Osteocyte (in vitro differentiated cells): ENCODE results near the gene GUCY1A1. TPM values are rescaled to one million over a fixed set of nuclear protein-coding genes. Genes with fewer than 3 reads are reported as not detected.
A peak's percentile ranks its signal among the peaks of the same experiment; 100 is the strongest.

ENCODE experiments used
- DNase-seq: peaks from one replicate; pipeline ENCODE4 v3.0.0; 2021; ENCODE audit warnings: mixed read lengths; ENCODE audit not compliant: unreplicated experiment; ENCODE audit errors: extremely low spot score
- H3K27ac Mint-ChIP-seq: one replicate; pipeline ENCODE4 v1.8.0; 2021; ENCODE audit warnings: mild to moderate bottlenecking, mixed read lengths; ENCODE audit not compliant: unreplicated experiment
- H3K27me3 Mint-ChIP-seq: one replicate; pipeline ENCODE4 v1.8.0; 2021; ENCODE audit warnings: mixed read lengths; ENCODE audit not compliant: unreplicated experiment
- H3K36me3 Mint-ChIP-seq: one replicate; pipeline ENCODE4 v1.8.0; 2021; ENCODE audit warnings: mixed read lengths; ENCODE audit not compliant: unreplicated experiment
- H3K4me1 Mint-ChIP-seq: one replicate; pipeline ENCODE4 v1.8.0; 2021; ENCODE audit warnings: mixed read lengths; ENCODE audit not compliant: unreplicated experiment
- H3K4me3 Mint-ChIP-seq: one replicate; pipeline ENCODE4 v1.8.0; 2021; ENCODE audit warnings: mild to moderate bottlenecking, moderate library complexity, mixed read lengths; ENCODE audit not compliant: unreplicated experiment
- H3K9me3 Mint-ChIP-seq: one replicate; pipeline ENCODE4 v1.8.0; 2021; ENCODE audit warnings: mixed read lengths; ENCODE audit not compliant: unreplicated experiment
- CTCF ChIP-seq: fragments of 200-600 bp; sonication (generic); IDR thresholded peaks from 2 replicates; pipeline ENCODE4 v1.5.0; 2021; ENCODE audit warnings: antibody characterized with exemption, mild to moderate bottlenecking, moderate library complexity
- total RNA-seq: library from RNA; stranded (reverse); gene quantifications from 2 replicates; pipeline ENCODE4 v1.2.1, GENCODE V29; 2021

Gene GUCY1A1
- total RNA-seq, 1 donor from 2014 or later: 11.5 TPM

DNA sequence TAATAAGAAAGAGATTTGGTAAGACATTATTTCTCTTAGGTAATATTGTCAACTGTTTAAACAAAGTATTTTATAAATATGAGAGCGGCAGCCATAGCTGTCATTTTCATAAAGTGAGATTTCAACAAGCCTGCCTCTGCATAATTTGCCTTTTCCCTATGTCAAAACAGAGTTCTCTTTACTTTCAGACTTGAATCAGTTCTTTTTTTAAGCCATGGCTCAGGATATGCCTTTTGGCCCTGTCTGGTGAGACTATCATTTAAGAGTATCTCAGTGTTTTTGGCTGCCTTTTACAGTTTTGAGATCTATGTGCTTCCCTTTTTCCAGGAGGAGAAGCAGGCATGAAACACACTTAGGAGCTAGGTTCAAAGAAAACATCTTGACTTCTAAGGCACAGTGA lies 7.5 kb upstream of the GUCY1A1 start:
- TF ChIP-seq CTCF: no peak
- H3K4me1 Mint-ChIP-seq: peaks cover 1% of the 10 kb centered on the region
- peaks cover 9% of the 10 kb centered on the region for H3K9me3 Mint-ChIP-seq
- H3K27ac Mint-ChIP-seq: no peak overlapping the region
- DNase-seq: no peak
- peaks cover 10% of the 10 kb centered on the region for H3K27me3 Mint-ChIP-seq
- H3K4me3 Mint-ChIP-seq: no peak overlapping the region
- no peaks in the 10 kb centered on the region for H3K36me3 Mint-ChIP-seq

DNA sequence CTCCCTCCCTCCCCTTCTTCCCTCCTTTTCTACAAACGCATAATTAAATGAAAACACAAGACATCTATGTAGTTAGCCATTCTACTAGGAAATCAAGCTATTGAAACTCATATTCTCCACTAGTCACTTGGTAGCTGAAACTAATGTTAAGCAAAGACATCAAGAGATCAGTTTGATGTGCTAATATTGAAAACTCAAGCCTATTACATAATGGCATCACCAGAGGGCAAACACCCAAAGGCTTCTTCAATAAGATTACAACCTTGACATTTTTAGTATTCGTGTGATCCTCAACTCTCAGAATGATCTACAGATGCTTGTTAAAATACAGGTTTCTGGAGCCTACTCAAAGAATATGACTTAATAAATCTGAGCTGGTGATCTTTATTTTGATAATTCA lies 6.2 kb upstream of the GUCY1A1 start:
- H3K4me3 Mint-ChIP-seq: no peak overlapping the region
- H3K27ac Mint-ChIP-seq: no peak overlapping the region
- H3K4me1 Mint-ChIP-seq: peaks cover 1% of the 10 kb centered on the region
- H3K36me3 Mint-ChIP-seq: no peaks in the 10 kb centered on the region
- H3K9me3 Mint-ChIP-seq: peaks cover 9% of the 10 kb centered on the region
- no peak for TF ChIP-seq CTCF
- no peak for DNase-seq
- peaks cover 10% of the 10 kb centered on the region for H3K27me3 Mint-ChIP-seq

GRCh38 chr4:155665054-155665453 lies 1.6 kb upstream of the GUCY1A1 start:
- H3K36me3 Mint-ChIP-seq: no peaks in the 10 kb centered on the region
- no peak for TF ChIP-seq CTCF
- peaks cover 11% of the 10 kb centered on the region for H3K27me3 Mint-ChIP-seq
- no peak overlapping the region for H3K27ac Mint-ChIP-seq
- no peak for DNase-seq
- no peak overlapping the region for H3K4me3 Mint-ChIP-seq
- H3K4me1 Mint-ChIP-seq: peaks cover 20% of the 10 kb centered on the region
- H3K9me3 Mint-ChIP-seq: no peaks in the 10 kb centered on the region

GRCh38 chr4:155667222-155667567 lies 547 bp downstream of the GUCY1A1 start:
- Mint-ChIP-seq H3K4me3 (peak overlapping the region; percentile 84), H3K27me3 (peaks cover 11% of the 10 kb centered on the region), H3K36me3 (peaks cover 2% of the 10 kb centered on the region), H3K27ac (peak overlapping the region; percentile 75), H3K9me3 (no peaks in the 10 kb centered on the region), H3K4me1 (peaks cover 20% of the 10 kb centered on the region)
- no peak for TF ChIP-seq CTCF
- DNase-seq: peak; percentile 83

DNA sequence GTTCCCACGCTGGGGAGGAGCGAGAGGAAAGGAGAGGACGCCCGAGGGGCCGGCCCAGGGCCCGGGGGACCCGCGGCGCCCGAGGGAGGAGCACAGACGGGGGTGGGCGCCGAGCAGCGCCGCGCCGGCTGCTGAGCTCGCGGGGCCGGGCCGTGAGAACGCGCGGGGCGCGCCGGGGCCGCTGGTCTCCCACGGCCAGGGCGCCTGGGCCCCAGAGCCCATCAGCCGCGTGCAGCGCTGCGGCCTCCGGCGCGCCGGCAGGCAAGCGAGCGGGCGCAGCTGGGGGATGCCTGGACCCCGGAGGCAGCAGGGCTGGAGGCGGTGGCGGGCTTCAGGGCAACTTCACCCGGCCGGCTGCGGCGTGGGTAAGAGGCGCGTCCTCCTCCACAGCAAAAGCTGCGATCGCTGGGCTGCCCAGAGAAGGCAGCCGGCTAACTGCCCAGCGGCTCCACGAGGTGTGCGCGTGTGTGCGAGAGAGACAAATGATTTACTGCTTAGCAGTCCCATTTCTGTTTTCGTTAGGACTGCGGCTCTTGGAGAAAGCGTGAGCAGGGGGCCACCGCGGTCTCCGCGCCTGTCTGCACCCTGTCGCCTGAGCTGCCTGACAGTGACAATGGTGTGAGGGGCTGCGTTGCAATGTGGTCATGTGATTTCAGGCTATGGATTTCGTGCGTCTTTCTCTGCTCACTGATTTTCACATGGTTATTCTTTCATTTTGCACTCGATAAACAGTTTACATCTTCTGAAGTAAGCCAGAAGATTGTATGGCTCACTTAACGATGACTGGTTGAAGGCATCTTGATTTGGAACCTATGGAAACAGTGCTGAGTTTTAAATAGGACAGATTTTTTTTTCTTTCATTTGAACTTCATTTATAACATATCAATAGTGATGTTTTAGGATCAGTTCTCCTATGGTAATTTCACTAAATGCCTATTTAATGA lies 1.2 kb downstream of the GUCY1A1 start:
- Mint-ChIP-seq H3K36me3 (peaks cover 2% of the 10 kb centered on the region), H3K4me1 (peaks cover 20% of the 10 kb centered on the region), H3K9me3 (no peaks in the 10 kb centered on the region), H3K4me3 (peak overlapping the region; percentile 84), H3K27ac (peak overlapping the region; percentile 75), H3K27me3 (peaks cover 11% of the 10 kb centered on the region)
- TF ChIP-seq CTCF: no peak
- peak; percentile 85 for DNase-seq
